ENCODE data around the gene ADISSP. TPM values are rescaled to one million over a fixed set of nuclear protein-coding genes. Genes with fewer than 3 reads are reported as not detected.
A peak's percentile ranks its signal among the peaks of the same experiment; 100 is the strongest.

ADISSP gene
- total and polyA plus RNA-seq, 2 of the 13 experiments (the other 11 are each of a cell fraction or from before 2014, with no cell fraction given), result 38.3 to 90.6 TPM

DNA sequence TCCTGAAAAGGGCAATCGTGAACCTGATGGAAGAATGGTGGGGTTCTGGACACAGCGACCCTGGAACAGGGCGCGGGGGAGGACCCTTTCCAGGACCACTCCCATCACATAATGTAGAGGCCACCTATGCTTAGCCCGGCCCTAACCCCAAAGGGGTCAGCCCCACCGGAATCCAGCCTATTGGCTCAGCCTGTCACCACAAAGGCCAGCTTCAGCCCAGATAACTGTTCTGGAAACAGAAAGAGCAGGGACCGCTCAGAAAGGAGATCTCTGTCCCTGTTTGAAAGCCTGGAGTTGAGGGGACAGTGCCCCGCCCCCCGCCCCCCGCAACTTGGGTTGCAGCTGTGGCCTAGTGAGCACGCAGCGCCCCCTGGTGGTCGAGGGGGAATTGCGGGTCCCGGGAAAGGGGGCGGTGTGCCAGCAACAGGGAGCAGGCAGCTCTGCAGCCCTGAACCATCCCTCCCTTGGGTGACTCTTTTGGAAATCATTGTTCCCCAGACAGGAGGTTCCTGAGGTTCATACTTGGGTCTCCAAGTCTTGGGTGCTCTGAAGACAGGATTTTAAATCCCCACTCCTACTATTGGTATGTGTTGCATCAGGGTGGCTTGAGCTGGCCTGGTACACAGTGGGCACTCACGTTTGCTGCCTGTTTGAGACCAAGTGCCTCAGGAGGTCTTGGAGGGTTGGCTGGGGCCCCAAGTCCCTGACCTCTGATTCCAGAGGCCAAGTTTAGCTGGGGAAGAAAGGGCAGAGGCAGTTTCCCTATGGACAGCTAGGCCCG lies 56.7 kb downstream of the ADISSP start (continued):
- 0 out of 2 replicates have a peak, but pooled peaks have one; percentile 26 for TF ChIP-seq NFKBIZ (CRISPR knock-in tag; IDR thresholded peaks at IDR 0.05)
- no peak for TF ChIP-seq MZF1 (CRISPR knock-in tag; IDR thresholded peaks at IDR 0.05; ENCODE audit: borderline replicate concordance)
- TF ChIP-seq, protein P1, sequence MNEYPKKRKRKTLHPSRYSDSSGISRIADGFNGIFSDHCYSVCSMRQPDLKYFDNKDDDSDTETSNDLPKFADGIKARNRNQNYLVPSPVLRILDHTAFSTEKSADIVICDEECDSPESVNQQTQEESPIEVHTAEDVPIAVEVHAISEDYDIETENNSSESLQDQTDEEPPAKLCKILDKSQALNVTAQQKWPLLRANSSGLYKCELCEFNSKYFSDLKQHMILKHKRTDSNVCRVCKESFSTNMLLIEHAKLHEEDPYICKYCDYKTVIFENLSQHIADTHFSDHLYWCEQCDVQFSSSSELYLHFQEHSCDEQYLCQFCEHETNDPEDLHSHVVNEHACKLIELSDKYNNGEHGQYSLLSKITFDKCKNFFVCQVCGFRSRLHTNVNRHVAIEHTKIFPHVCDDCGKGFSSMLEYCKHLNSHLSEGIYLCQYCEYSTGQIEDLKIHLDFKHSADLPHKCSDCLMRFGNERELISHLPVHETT (CRISPR knock-in tag; conservative IDR thresholded peaks at IDR 0.05), result 0 out of 2 replicates have a peak, but pooled peaks have one; percentile 38
- TF ChIP-seq ZNF33B (CRISPR knock-in tag; IDR thresholded peaks at IDR 0.05), result 0 out of 2 replicates have a peak, but pooled peaks have one; percentile 53
- TF ChIP-seq SMC3 (IDR thresholded peaks at IDR 0.05; ENCODE audit: low read length), result peak; percentile 67; the same call in 1 of the 2 replicates
- TF ChIP-seq, protein P2, sequence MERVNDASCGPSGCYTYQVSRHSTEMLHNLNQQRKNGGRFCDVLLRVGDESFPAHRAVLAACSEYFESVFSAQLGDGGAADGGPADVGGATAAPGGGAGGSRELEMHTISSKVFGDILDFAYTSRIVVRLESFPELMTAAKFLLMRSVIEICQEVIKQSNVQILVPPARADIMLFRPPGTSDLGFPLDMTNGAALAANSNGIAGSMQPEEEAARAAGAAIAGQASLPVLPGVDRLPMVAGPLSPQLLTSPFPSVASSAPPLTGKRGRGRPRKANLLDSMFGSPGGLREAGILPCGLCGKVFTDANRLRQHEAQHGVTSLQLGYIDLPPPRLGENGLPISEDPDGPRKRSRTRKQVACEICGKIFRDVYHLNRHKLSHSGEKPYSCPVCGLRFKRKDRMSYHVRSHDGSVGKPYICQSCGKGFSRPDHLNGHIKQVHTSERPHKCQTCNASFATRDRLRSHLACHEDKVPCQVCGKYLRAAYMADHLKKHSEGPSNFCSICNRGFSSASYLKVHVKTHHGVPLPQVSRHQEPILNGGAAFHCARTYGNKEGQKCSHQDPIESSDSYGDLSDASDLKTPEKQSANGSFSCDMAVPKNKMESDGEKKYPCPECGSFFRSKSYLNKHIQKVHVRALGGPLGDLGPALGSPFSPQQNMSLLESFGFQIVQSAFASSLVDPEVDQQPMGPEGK (CRISPR knock-in tag; IDR thresholded peaks at IDR 0.05), result peak; percentile 88
- TF ChIP-seq, protein P3, sequence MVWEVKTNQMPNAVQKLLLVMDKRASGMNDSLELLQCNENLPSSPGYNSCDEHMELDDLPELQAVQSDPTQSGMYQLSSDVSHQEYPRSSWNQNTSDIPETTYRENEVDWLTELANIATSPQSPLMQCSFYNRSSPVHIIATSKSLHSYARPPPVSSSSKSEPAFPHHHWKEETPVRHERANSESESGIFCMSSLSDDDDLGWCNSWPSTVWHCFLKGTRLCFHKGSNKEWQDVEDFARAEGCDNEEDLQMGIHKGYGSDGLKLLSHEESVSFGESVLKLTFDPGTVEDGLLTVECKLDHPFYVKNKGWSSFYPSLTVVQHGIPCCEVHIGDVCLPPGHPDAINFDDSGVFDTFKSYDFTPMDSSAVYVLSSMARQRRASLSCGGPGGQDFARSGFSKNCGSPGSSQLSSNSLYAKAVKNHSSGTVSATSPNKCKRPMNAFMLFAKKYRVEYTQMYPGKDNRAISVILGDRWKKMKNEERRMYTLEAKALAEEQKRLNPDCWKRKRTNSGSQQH (CRISPR knock-in tag; IDR thresholded peaks at IDR 0.05; ENCODE audit: low read depth), result 0 out of 2 replicates have a peak, but pooled peaks have one; percentile 36
- TF ChIP-seq, protein P4, sequence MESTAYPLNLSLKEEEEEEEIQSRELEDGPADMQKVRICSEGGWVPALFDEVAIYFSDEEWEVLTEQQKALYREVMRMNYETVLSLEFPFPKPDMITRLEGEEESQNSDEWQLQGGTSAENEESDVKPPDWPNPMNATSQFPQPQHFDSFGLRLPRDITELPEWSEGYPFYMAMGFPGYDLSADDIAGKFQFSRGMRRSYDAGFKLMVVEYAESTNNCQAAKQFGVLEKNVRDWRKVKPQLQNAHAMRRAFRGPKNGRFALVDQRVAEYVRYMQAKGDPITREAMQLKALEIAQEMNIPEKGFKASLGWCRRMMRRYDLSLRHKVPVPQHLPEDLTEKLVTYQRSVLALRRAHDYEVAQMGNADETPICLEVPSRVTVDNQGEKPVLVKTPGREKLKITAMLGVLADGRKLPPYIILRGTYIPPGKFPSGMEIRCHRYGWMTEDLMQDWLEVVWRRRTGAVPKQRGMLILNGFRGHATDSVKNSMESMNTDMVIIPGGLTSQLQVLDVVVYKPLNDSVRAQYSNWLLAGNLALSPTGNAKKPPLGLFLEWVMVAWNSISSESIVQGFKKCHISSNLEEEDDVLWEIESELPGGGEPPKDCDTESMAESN (CRISPR knock-in tag; conservative IDR thresholded peaks at IDR 0.05), result 0 out of 2 replicates have a peak, but pooled peaks have one; percentile 45
- TF ChIP-seq KDM2A (CRISPR knock-in tag; IDR thresholded peaks at IDR 0.05; ENCODE audit: borderline replicate concordance, low read depth), result peak; percentile 83
- peak; percentile 59; the same call in 1 of the 2 replicates for TF ChIP-seq HOXA5 (CRISPR knock-in tag; IDR thresholded peaks at IDR 0.05)
- no peak for TF ChIP-seq RCOR2 (CRISPR knock-in tag; IDR thresholded peaks at IDR 0.05)
- TF ChIP-seq ZBTB8A (CRISPR knock-in tag; IDR thresholded peaks at IDR 0.05; ENCODE audit: borderline replicate concordance, low read depth), result no peak
- no peak for TF ChIP-seq WIZ (CRISPR knock-in tag; IDR thresholded peaks at IDR 0.05)
- TF ChIP-seq ZNF781 (CRISPR knock-in tag; IDR thresholded peaks at IDR 0.05; ENCODE audit: borderline replicate concordance, not compliant biosample characterization), result no peak
- peak; percentile 87 for TF ChIP-seq STAG1 (CRISPR knock-in tag; IDR thresholded peaks at IDR 0.05)
- TF ChIP-seq TAF1 (CRISPR knock-in tag; IDR thresholded peaks at IDR 0.05), result 0 out of 2 replicates have a peak, but pooled peaks have one; percentile 18
- TF ChIP-seq ZBTB7B (CRISPR knock-in tag; IDR thresholded peaks at IDR 0.05), result peak; percentile 79
- TF ChIP-seq ZMYM4 (CRISPR knock-in tag; IDR thresholded peaks at IDR 0.05), result 0 out of 2 replicates have a peak, but pooled peaks have one; percentile 20
- peak; percentile 74; the same call in 1 of the 2 replicates for TF ChIP-seq GLI4 (CRISPR knock-in tag; IDR thresholded peaks at IDR 0.05; ENCODE audit: borderline replicate concordance)
- TF ChIP-seq ZNF768 (CRISPR knock-in tag; IDR thresholded peaks at IDR 0.05), result peak; percentile 48; the same call in 1 of the 2 replicates
- no peak for TF ChIP-seq JDP2 (CRISPR knock-in tag; IDR thresholded peaks at IDR 0.05; ENCODE audit: borderline replicate concordance)
- peak; percentile 54 for TF ChIP-seq THAP11 (CRISPR knock-in tag; IDR thresholded peaks at IDR 0.05)
- no peak for TF ChIP-seq ARNTL (CRISPR knock-in tag; IDR thresholded peaks at IDR 0.05)

Measured in HepG2 (cell line).